Activated CD8-positive, alpha-beta T cell treated with anti-CD3 and anti-CD28 coated beads for 36 hours (primary cell): Measurements from ENCODE around the gene CNTNAP2. TPM values are rescaled to one million over a fixed set of nuclear protein-coding genes. Genes with fewer than 3 reads are reported as not detected.

ENCODE experiments used
- ATAC-seq: fragments of 200-7000 bp; cut with Tn5 transposase; one replicate; pipeline ENCODE4 v1.10.0; 2021; ENCODE audit warnings: mild to moderate bottlenecking, moderate library complexity
- CTCF ChIA-PET: fragments of 350-600 bp; sonication (Branson Sonifier 250); formaldehyde crosslinking; loops from one replicate; lab custom pipeline; 2021; ENCODE audit warnings: antibody characterized with exemption; lab: Charles Lee
- POLR2A ChIA-PET: fragments of 350-600 bp; sonication (Branson Sonifier 250); formaldehyde crosslinking; loops from one replicate; lab custom pipeline; 2021; ENCODE audit warnings: antibody characterized with exemption; lab: Charles Lee
- DNase-seq: peaks from one replicate; pipeline ENCODE4 v3.0.0-alpha.2; 2020
- H3K27ac Mint-ChIP-seq: one replicate; pipeline ENCODE4 v1.8.0; 2021; ENCODE audit warnings: mild to moderate bottlenecking, mixed read lengths
- H3K27me3 Mint-ChIP-seq: one replicate; pipeline ENCODE4 v1.8.0; 2021; ENCODE audit warnings: mixed read lengths
- H3K36me3 Mint-ChIP-seq: one replicate; pipeline ENCODE4 v1.8.0; 2021; ENCODE audit warnings: low read depth, mixed read lengths
- H3K4me1 Mint-ChIP-seq: one replicate; pipeline ENCODE4 v1.8.0; 2021; ENCODE audit warnings: low read depth, mixed read lengths
- H3K4me3 Mint-ChIP-seq: one replicate; pipeline ENCODE4 v1.8.0; 2021; ENCODE audit warnings: mild to moderate bottlenecking, moderate library complexity, mixed read lengths
- H3K9me3 Mint-ChIP-seq: one replicate; pipeline ENCODE4 v1.8.0; 2021; ENCODE audit warnings: mixed read lengths
- intact Hi-C: fragments of 100-400 bp; cut with micrococcal nuclease; formaldehyde crosslinking; loops from one replicate; pipeline ENCODE4 v1.10.0; 2022
- total RNA-seq, 2 experiments: library from RNA; stranded (reverse); gene quantifications; one replicate each; pipeline ENCODE4 v1.2.3, GENCODE V29; 2021
- TF ChIP-seq, protein P1 (sequence below): fragments of 200-600 bp; IDR thresholded peaks from one replicate; pipeline ENCODE4 v1.8.0; 2022; ENCODE audit warnings: antibody characterized with exemption, mild to moderate bottlenecking

Gene CNTNAP2
- total RNA-seq, 2 experiments from 2014 or later: not detected

- Mint-ChIP-seq H3K4me1 (no peaks in the 10 kb centered on the region), H3K27me3 (no peaks in the 10 kb centered on the region), H3K9me3 (peaks cover 5% of the 10 kb centered on the region), H3K36me3 (no peaks in the 10 kb centered on the region), H3K4me3 (no peak overlapping the region), H3K27ac (no peak overlapping the region)
- intact Hi-C loops: no loop called here
- no peak for ATAC-seq
- no peak for DNase-seq
- ChIA-PET CTCF (no interaction called here), POLR2A (no interaction called here)
- TF ChIP-seq, protein P1, sequence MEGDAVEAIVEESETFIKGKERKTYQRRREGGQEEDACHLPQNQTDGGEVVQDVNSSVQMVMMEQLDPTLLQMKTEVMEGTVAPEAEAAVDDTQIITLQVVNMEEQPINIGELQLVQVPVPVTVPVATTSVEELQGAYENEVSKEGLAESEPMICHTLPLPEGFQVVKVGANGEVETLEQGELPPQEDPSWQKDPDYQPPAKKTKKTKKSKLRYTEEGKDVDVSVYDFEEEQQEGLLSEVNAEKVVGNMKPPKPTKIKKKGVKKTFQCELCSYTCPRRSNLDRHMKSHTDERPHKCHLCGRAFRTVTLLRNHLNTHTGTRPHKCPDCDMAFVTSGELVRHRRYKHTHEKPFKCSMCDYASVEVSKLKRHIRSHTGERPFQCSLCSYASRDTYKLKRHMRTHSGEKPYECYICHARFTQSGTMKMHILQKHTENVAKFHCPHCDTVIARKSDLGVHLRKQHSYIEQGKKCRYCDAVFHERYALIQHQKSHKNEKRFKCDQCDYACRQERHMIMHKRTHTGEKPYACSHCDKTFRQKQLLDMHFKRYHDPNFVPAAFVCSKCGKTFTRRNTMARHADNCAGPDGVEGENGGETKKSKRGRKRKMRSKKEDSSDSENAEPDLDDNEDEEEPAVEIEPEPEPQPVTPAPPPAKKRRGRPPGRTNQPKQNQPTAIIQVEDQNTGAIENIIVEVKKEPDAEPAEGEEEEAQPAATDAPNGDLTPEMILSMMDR: no peak
Observed at GRCh38 chr7:146681487-146681886, 564.9 kb downstream of the CNTNAP2 start.

DNA sequence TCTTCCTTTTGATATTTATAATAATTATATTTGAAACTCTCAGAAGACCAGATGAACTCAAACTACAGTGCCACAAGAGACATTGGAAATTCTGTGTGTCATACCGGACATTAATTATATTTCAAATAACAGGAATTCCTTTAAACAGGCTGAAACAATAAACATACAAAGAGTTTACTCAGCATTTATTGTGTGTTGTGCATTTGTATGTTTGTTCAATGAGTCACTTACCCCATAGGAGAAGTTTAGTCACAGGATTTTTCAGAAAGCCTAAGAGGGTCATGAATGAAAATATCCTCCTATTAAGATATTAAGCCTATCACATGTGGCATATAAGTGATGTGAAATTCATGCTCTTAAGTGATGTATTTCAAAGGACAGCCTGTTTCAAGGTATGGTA lies 566.8 kb downstream of the CNTNAP2 start:
- intact Hi-C loops: no loop called here
- TF ChIP-seq, protein P1: no peak
- H3K36me3 Mint-ChIP-seq: no peaks in the 10 kb centered on the region
- no peak overlapping the region for H3K4me3 Mint-ChIP-seq
- H3K4me1 Mint-ChIP-seq: no peaks in the 10 kb centered on the region
- DNase-seq (no peak), ATAC-seq (no peak)
- H3K27me3 Mint-ChIP-seq: no peaks in the 10 kb centered on the region
- POLR2A ChIA-PET: no interaction called here
- H3K9me3 Mint-ChIP-seq: peaks cover 5% of the 10 kb centered on the region
- CTCF ChIA-PET: no interaction called here
- H3K27ac Mint-ChIP-seq: no peak overlapping the region

GRCh38 chr7:146690987-146691386 lies 574.4 kb downstream of the CNTNAP2 start:
- no peak overlapping the region for H3K27ac Mint-ChIP-seq
- no peaks in the 10 kb centered on the region for H3K27me3 Mint-ChIP-seq
- DNase-seq (no peak), ATAC-seq (no peak)
- H3K4me3 Mint-ChIP-seq: no peak overlapping the region
- POLR2A ChIA-PET: interaction anchor here (0.6 kb wide), 1 partner anchor 717 kb away, joined by 4 read pairs; no protein-coding TSS in a partner anchor
- no peaks in the 10 kb centered on the region for H3K9me3 Mint-ChIP-seq
- no peaks in the 10 kb centered on the region for H3K4me1 Mint-ChIP-seq
- TF ChIP-seq, protein P1: no peak
- no peaks in the 10 kb centered on the region for H3K36me3 Mint-ChIP-seq
- CTCF ChIA-PET: no interaction called here
- intact Hi-C loops: no loop called here

- H3K36me3 Mint-ChIP-seq: no peaks in the 10 kb centered on the region
- H3K27me3 Mint-ChIP-seq: no peaks in the 10 kb centered on the region
- POLR2A ChIA-PET: interaction anchor here (0.7 kb wide), 1 partner anchor 750 kb away, joined by 3 read pairs; no protein-coding TSS in a partner anchor
- no peaks in the 10 kb centered on the region for H3K4me1 Mint-ChIP-seq
- intact Hi-C loops: no loop called here
- CTCF ChIA-PET: no interaction called here
- DNase-seq (no peak), ATAC-seq (no peak)
- TF ChIP-seq, protein P1: no peak
- no peak overlapping the region for H3K4me3 Mint-ChIP-seq
- H3K27ac Mint-ChIP-seq: no peak overlapping the region
- H3K9me3 Mint-ChIP-seq: peaks cover 2% of the 10 kb centered on the region
Observed at GRCh38 chr7:146698995-146699610, 582.5 kb downstream of the CNTNAP2 start.

- Mint-ChIP-seq H3K27ac (no peak overlapping the region), H3K27me3 (no peaks in the 10 kb centered on the region), H3K4me3 (no peak overlapping the region), H3K4me1 (no peaks in the 10 kb centered on the region), H3K36me3 (no peaks in the 10 kb centered on the region), H3K9me3 (peaks cover 3% of the 10 kb centered on the region)
- intact Hi-C loops: no loop called here
- DNase-seq (no peak), ATAC-seq (no peak)
- POLR2A ChIA-PET: interaction anchor here (0.7 kb wide), 1 partner anchor 749 kb away, joined by 3 read pairs; no protein-coding TSS in a partner anchor
- CTCF ChIA-PET: no interaction called here
- TF ChIP-seq, protein P1: no peak
Observed at GRCh38 chr7:146700015-146700560, 583.5 kb downstream of the CNTNAP2 start.
